H1 (cell line): ENCODE data around the gene CROT. TPM values are rescaled to one million over a fixed set of nuclear protein-coding genes. Genes with fewer than 3 reads are reported as not detected.

Experiments used
- CTCF ChIA-PET: fragments of 300-600 bp; sonication (Branson Sonifier 250); formaldehyde crosslinking; loops from one replicate; lab custom pipeline; 2021; ENCODE audit not compliant: partially characterized antibody; lab: Charles Lee
- POLR2A ChIA-PET: fragments of 300-600 bp; sonication (Branson Sonifier 250); formaldehyde crosslinking; loops from one replicate; lab custom pipeline; 2021; ENCODE audit warnings: inconsistent platforms; ENCODE audit not compliant: partially characterized antibody; lab: Charles Lee
- DNase-seq, 2 experiments: peaks; one replicate each; pipeline versions ENCODE4 v3.0.0 to v3.0.0-alpha.2; 2010 to 2022; ENCODE audit warnings: low spot score in 2 of 2, low read depth in 1 of 2, mixed read lengths in 1 of 2
- FAIRE-seq: peaks from 2 replicates; lab custom pipeline; 2011; peaks lifted over from hg19 to GRCh38; lab: Jason Lieb, UNC
- H2AFZ ChIP-seq: 2 replicates; pipeline ENCODE4 v1.8.1; 2012; ENCODE audit warnings: low read length, inconsistent platforms
- H2AK5ac ChIP-seq: 2 replicates; pipeline ENCODE4 v1.6.1; 2013; ENCODE audit warnings: low read depth, low read length
- H2BK120ac ChIP-seq: replicated peaks from 2 replicates; pipeline ENCODE3; 2013; ENCODE audit warnings: low read depth, low read length, inconsistent platforms
- H2BK12ac ChIP-seq: 2 replicates; pipeline ENCODE4 v1.6.1; 2013; ENCODE audit warnings: low read depth, low read length
- H2BK15ac ChIP-seq: 2 replicates; pipeline ENCODE4 v1.6.1; 2013; ENCODE audit warnings: low read length
- H2BK20ac ChIP-seq: 2 replicates; pipeline ENCODE4 v1.6.1; 2013; ENCODE audit warnings: low read length
- H2BK5ac ChIP-seq: 2 replicates; pipeline ENCODE4 v1.6.1; 2013; ENCODE audit warnings: low read depth, low read length
- H3K14ac ChIP-seq: 2 replicates; pipeline ENCODE4 v1.6.1; 2013; ENCODE audit warnings: inconsistent platforms; ENCODE audit not compliant: insufficient read length
- H3K18ac ChIP-seq: 2 replicates; pipeline ENCODE4 v1.6.1; 2013; ENCODE audit warnings: low read length; ENCODE audit errors: extremely low read depth
- H3K23ac ChIP-seq: 2 replicates; pipeline ENCODE4 v1.6.1; 2013; ENCODE audit warnings: inconsistent platforms; ENCODE audit not compliant: insufficient read length
- H3K23me2 ChIP-seq: 2 replicates; pipeline ENCODE4 v1.6.1; 2013; ENCODE audit warnings: low read depth, low read length
- H3K27ac ChIP-seq: 2 replicates; pipeline ENCODE4 v1.6.1; 2011; ENCODE audit warnings: low read depth, low read length, inconsistent platforms
- H3K27me3 ChIP-seq, 4 experiments: replicated peaks in 1 of 4; 1 replicate in 1 of 4; 2 replicates in 3 of 4; pipeline versions ENCODE4 v1.6.1 to v1.8.1; 2011 to 2013; ENCODE audit warnings: low read length in 3 of 4, mild to moderate bottlenecking in 3 of 4, inconsistent platforms in 2 of 4, mixed read lengths in 2 of 4, moderate library complexity in 1 of 4; ENCODE audit not compliant: control insufficient read depth in 3 of 4, insufficient read depth in 3 of 4; ENCODE audit errors: extremely low read depth in 1 of 4
- H3K36me3 ChIP-seq, 4 experiments: 2 replicates each; pipeline versions ENCODE4 v1.6.1 to v1.8.1; 2011 to 2013; ENCODE audit warnings: mild to moderate bottlenecking in 4 of 4, low read length in 3 of 4, moderate library complexity in 2 of 4, control low read depth in 1 of 4, inconsistent platforms in 1 of 4; ENCODE audit not compliant: insufficient read depth in 4 of 4, control insufficient read depth in 2 of 4
- H3K4ac ChIP-seq: replicated peaks from 2 replicates; pipeline ENCODE3; 2013; ENCODE audit warnings: low read length, low read depth, mixed read lengths, inconsistent platforms; ENCODE audit not compliant: insufficient read length
- H3K4me1 ChIP-seq, 4 experiments: replicated peaks in 1 of 4; 1 replicate in 1 of 4; 2 replicates in 3 of 4; pipeline versions ENCODE4 v1.6.1 to v1.8.1; 2011 to 2013; ENCODE audit warnings: low read length in 3 of 4, inconsistent platforms in 2 of 4, mixed read lengths in 1 of 4; ENCODE audit not compliant: insufficient read depth in 4 of 4, control insufficient read depth in 3 of 4
- H3K4me2 ChIP-seq, 2 experiments: 2 replicates each; pipeline versions ENCODE4 v1.6.1 to v1.8.1; 2011 to 2013; ENCODE audit warnings: low read depth in 2 of 2, low read length in 2 of 2, control low read depth in 1 of 2, inconsistent platforms in 1 of 2, mild to moderate bottlenecking in 1 of 2; ENCODE audit not compliant: insufficient read depth in 1 of 2
- H3K4me3 ChIP-seq, 4 experiments: fragments of 200-600, 300-600 bp in 1 of 4; sonication (generic), shearing (Covaris generic), sonication (Bioruptor Twin) in 1 of 4; 2 replicates each; pipeline versions ENCODE4 v1.5.1 to v1.8.1; 2011 to 2016; ENCODE audit warnings: low read length in 4 of 4, low read depth in 3 of 4, control low read depth in 2 of 4, inconsistent platforms in 2 of 4, mild to moderate bottlenecking in 2 of 4, mixed read lengths in 1 of 4, moderate library complexity in 1 of 4; ENCODE audit not compliant: insufficient read depth in 2 of 4; ENCODE audit errors: extremely low read depth in 1 of 4
- H3K56ac ChIP-seq: replicated peaks from 2 replicates; pipeline ENCODE3; 2013; ENCODE audit warnings: low read depth, mild to moderate bottlenecking, mixed read lengths, low read length, inconsistent platforms; ENCODE audit not compliant: insufficient read length
- H3K79me1 ChIP-seq: 2 replicates; pipeline ENCODE4 v1.6.1; 2013; ENCODE audit warnings: low read depth, low read length, control low read depth
- H3K79me2 ChIP-seq, 2 experiments: 2 replicates each; pipeline versions ENCODE4 v1.6.1 to v1.8.1; 2012 to 2013; ENCODE audit warnings: low read length in 2 of 2, mild to moderate bottlenecking in 2 of 2, inconsistent platforms in 1 of 2; ENCODE audit not compliant: insufficient read depth in 2 of 2, control insufficient read depth in 1 of 2
- H3K9ac ChIP-seq, 4 experiments: replicated peaks in 1 of 4; 1 replicate in 1 of 4; 2 replicates in 3 of 4; pipeline versions ENCODE4 v1.6.1 to v1.8.1; 2011 to 2013; ENCODE audit warnings: low read depth in 3 of 4, low read length in 3 of 4, control low read depth in 2 of 4, mild to moderate bottlenecking in 2 of 4, moderate library complexity in 2 of 4, inconsistent platforms in 1 of 4; ENCODE audit errors: extremely low read depth in 1 of 4
- H3K9me3 ChIP-seq, 2 experiments: 2 replicates each; pipeline versions ENCODE4 v1.6.1 to v1.8.1; 2012 to 2013; ENCODE audit warnings: mild to moderate bottlenecking in 2 of 2, moderate library complexity in 2 of 2, control low read depth in 1 of 2, inconsistent platforms in 1 of 2, low read depth in 1 of 2, low read length in 1 of 2, mixed read lengths in 1 of 2; ENCODE audit not compliant: insufficient read depth in 2 of 2
- H4K20me1 ChIP-seq, 2 experiments: replicated peaks in 1 of 2; 2 replicates each; pipeline versions ENCODE3 to v1.8.1; 2011 to 2013; ENCODE audit warnings: inconsistent platforms in 2 of 2, low read length in 2 of 2, mild to moderate bottlenecking in 1 of 2; ENCODE audit not compliant: insufficient read depth in 2 of 2, control insufficient read depth in 1 of 2
- H4K5ac ChIP-seq: 2 replicates; pipeline ENCODE4 v1.6.1; 2013; ENCODE audit warnings: low read length, low read depth, mixed read lengths, inconsistent platforms; ENCODE audit not compliant: insufficient read length
- H4K8ac ChIP-seq: 2 replicates; pipeline ENCODE4 v1.8.0; 2013; ENCODE audit warnings: mild to moderate bottlenecking, moderate library complexity, low read length, inconsistent platforms; ENCODE audit not compliant: insufficient read depth; ENCODE audit errors: extremely low read depth
- H4K91ac ChIP-seq: replicated peaks from 2 replicates; pipeline ENCODE3; 2013; ENCODE audit warnings: low read length, mixed read lengths, inconsistent platforms; ENCODE audit not compliant: insufficient read length
- KDM1A ChIP-seq: fragments of 200-600, 300-600 bp; sonication (generic); IDR thresholded peaks from 2 replicates; pipeline ENCODE4 v1.7.1; 2016; ENCODE audit warnings: mild to moderate bottlenecking, low read length, borderline replicate concordance
- NANOG ChIP-seq: IDR thresholded peaks from 2 replicates; pipeline ENCODE4 v1.6.1; 2011; ENCODE audit warnings: low read length, low read depth, mild to moderate bottlenecking, inconsistent platforms; ENCODE audit not compliant: insufficient read depth, poor library complexity, severe bottlenecking
- WGBS, 2 experiments: shearing (Covaris generic) in 1 of 2; methylation state at CpG; one replicate each; pipeline versions ENCODE4 v1.1.6 to v1.1.7; 2013 to 2015; ENCODE audit warnings: low lambda C conversion rate in 2 of 2, mixed read lengths in 2 of 2, inconsistent platforms in 1 of 2, low coverage in 1 of 2, missing lambda C conversion rate in 1 of 2; ENCODE audit not compliant: insufficient replicate concordance in 2 of 2, insufficient coverage in 1 of 2, insufficient read length in 1 of 2; ENCODE audit errors: extremely low coverage in 1 of 2, missing lambda C conversion rate in 1 of 2; 5-methylcytosine and 5-hydroxymethylcytosine counted together
- polyA plus RNA-seq, 7 experiments: library from polyadenylated mRNA; depleted of rRNA in 3 of 7; stranded (reverse) in 5 of 7; unstranded in 2 of 7; fragments of >200 nt in 5 of 7; fragments of 200-250 nt in 2 of 7; gene quantifications; 1 replicate in 5 of 7; 2 replicates in 1 of 7; 4 replicates in 1 of 7; pipeline versions ENCODE4 v1.2.1 to v1.2.3, GENCODE V29; 2011 to 2013; ENCODE audit warnings: missing spikeins in 2 of 7, mixed read lengths in 2 of 7
- total RNA-seq: library from RNA; stranded (reverse); fragmentation: NEBNext Ultra II Directional; extraction: Animal tissue kit (Norgen Biotek cat#: 25700); gene quantifications from 2 replicates; pipeline ENCODE4 v1.2.1, GENCODE V29; 2021

Gene CROT
- total and polyA plus RNA-seq, 2 of the 8 experiments (the other 6 are each of a cell fraction or from before 2014, with no cell fraction given) = 2.2 to 5.6 TPM

DNA sequence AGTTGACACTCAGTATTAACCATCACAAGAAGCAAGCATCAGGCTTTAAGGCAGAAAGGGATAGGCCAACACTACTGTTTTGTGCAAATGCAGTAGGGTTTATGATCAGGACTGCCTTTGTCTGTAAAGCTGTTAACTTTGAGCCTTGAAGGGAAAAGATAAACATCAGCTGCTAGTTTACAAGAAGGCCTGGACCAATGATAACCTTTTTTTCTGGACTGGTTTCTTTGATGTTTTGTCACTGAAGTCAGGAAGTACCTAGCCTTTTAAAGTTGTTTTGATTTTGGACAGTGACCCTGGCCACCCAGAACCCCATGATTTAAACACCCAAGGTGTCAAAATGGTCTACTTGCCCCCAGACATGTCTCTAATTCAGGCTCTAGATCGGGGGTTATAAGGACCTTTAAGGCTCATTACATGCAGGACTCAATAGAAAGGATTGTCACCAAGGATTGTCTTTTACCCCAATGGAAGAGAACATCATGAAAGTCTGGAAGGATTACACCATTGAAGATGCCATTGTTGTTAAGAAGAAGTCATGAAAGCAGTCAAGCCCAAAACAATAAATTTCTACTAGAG lies 50.1 kb downstream of the CROT start:
- Histone ChIP-seq H2BK15ac (no peak overlapping the region), H3K36me3 (no peaks in the 10 kb centered on the region), H3K9ac (no peak overlapping the region), H2BK12ac (no peak overlapping the region), H3K27ac (no peak overlapping the region), H2AK5ac (no peak overlapping the region), H4K8ac (no peak overlapping the region), H3K56ac (no peak overlapping the region), H4K20me1 (peaks cover 0 to 1% of the 10 kb centered on the region in 2 experiments), H3K23ac (no peak overlapping the region), H3K4me3 (no peak overlapping the region), H3K23me2 (no peaks in the 10 kb centered on the region), H3K27me3 (no peaks in the 10 kb centered on the region), H3K4ac (no peak overlapping the region), H3K79me2 (no peaks in the 10 kb centered on the region), H2BK120ac (no peak overlapping the region), H4K5ac (no peak overlapping the region), H3K14ac (no peak overlapping the region), H2BK5ac (no peak overlapping the region), H2BK20ac (no peak overlapping the region), H3K4me1 (no peaks in the 10 kb centered on the region), H2AFZ (no peak overlapping the region), H4K91ac (no peak overlapping the region), H3K79me1 (no peaks in the 10 kb centered on the region), H3K4me2 (no peak overlapping the region), H3K18ac (no peak overlapping the region), H3K9me3 (no peaks in the 10 kb centered on the region)
- ChIA-PET POLR2A (no interaction called here), CTCF (interaction anchor here (0.6 kb wide), 1 partner anchor 1188 kb away, joined by 3 read pairs; no protein-coding TSS in a partner anchor)
- FAIRE-seq (no peak), DNase-seq (no peak)
- 95% methylated on average over 1 of the region's 1 CpG; no CpG with 5 or more reads in 1 of the 2 experiments for WGBS, 2 experiments
- TF ChIP-seq KDM1A (no peak), NANOG (no peak)
